ENCODE data around the gene IRGM.
"Not testable (repeated sequence)": the region's sequence is repeated elsewhere in the genome, so short reads cannot be mapped to it uniquely, and the experiment has no call there.

IRGM gene

GRCh38 chr5:150846308-150846653 lies at the start of gene IRGM:
TSS of gene IRGM (plus strand) at chr5:150846521. CDS start at chr5:150848124, 1,603 bp downstream.
- DNase-seq: not testable (repeated sequence)

DNA sequence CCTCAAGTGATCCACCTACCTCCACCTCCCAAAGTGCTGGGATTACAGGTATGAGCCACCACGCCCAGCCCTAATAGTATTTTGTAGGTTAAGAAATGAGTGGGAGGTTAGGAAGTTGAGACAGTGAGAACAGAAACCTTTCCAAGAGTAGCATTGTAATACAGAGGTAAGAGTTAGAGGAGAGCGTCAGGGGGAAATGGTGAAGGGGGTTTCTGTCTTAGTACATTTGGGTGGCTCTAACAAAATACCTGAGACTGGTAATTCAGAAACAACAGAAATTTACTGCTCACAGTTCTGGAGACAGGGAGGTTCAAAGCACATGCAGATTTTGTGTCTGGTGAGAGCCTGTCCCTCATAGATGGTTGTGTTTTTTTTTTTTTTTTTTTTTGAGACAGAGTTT lies 48.9 kb upstream of the IRGM start:
- no peak for DNase-seq

DNA sequence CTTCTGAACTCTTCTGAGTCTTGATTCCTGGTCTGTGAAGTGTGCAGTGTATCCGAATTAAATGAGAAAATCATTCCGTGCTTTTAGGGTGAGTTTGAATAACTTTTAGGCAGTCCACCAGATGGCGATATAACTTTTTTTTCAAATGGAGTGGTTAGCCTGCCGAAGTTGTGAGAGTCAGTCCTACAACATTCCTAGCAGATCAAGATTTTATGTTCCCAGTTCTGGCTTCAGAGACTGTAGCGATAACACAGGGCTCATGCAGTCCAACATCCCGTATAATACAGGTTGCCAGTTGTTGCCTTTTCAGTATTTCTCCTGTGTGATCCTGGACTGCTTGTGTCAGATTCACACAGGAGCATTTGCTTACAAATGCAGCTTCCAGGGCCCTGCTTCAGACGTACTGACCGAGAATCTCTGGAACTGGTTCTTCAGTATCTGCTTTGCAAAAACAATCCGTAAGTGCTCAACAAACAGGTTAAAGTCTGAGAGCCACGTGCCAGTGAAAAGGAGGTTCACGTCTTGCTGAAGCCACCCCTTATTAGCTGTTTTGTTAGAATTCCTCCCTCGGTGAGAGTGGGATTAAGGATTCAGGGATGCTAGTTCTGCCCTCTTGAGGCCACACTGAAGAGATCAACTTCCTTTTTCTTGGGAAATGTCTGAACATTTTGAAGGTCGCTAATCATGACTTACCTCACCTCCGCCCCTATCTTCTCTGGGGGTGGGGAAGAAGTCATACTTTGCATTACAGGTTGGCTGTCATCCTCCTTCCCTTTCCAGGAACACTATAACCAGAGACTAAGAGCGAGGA lies 45.0 kb upstream of the IRGM start:
- DNase-seq: no peak

- DNase-seq: no peak
These were observed 41.9 kb upstream of the IRGM start for GRCh38 chr5:150804388-150804787.

DNA sequence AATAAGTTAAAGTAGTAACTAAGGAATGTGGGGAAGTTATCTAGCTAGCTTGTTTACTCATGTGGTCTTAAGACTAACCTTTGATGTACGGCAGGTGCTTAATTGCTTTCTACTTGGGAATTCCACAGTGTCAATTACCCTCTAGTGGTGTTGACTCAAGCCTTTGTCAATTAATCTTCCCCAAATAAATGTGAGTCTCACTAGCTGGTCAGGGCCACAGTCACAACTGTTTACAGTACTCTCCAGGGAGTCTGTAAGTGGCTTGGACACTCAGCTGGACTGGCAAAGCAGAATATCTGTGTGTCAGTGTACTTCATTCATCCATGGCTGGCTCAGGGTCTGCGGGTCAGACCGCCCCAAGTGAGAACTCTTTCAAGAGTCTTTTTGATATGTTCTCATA lies 37.0 kb upstream of the IRGM start:
- no peak for DNase-seq

GRCh38 chr5:150815010-150815409 lies 31.3 kb upstream of the IRGM start:
- DNase-seq: no peak

- DNase-seq: no peak
These were observed 29.4 kb upstream of the IRGM start for GRCh38 chr5:150816946-150817345.

DNA sequence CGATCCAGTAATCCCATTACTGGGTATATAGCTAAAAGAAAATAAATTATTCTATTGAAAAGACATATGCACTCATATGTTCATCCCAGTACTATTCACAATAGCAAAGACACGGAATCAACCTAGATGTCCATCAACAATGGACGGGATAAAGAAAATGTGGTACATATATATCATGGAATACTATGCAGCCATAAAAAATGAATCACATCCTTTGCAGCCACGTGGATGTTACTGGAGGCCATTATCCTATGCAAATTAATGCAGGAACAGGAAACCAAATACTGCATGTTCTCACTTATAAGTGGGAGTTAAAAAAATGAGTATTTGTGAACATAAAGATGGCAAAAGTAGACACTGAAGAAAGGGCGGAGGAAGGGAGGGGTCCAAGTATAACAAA lies 16.6 kb upstream of the IRGM start:
- no peak for DNase-seq

DNA sequence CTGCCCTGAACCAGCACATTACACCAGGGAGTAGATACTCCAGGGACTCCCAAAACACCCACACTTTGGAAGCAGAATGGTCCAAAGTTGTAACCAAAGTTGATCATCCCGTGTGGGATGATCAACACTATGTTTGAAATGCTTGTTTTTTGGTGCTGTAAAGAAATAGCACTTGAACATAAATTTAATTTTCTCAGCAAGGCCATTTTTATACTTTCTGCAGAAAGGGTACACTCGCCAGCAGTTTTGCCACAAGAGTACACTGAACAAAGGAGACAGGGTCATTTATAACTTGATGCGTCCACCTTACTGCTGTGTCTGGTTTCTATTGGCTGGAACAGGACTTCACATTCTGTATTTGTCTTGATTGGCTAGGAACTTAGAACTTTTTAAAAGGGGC lies 14.5 kb upstream of the IRGM start:
- not testable (repeated sequence) for DNase-seq

- DNase-seq: no peak
These were observed 10.3 kb upstream of the IRGM start for GRCh38 chr5:150836064-150836463.

DNA sequence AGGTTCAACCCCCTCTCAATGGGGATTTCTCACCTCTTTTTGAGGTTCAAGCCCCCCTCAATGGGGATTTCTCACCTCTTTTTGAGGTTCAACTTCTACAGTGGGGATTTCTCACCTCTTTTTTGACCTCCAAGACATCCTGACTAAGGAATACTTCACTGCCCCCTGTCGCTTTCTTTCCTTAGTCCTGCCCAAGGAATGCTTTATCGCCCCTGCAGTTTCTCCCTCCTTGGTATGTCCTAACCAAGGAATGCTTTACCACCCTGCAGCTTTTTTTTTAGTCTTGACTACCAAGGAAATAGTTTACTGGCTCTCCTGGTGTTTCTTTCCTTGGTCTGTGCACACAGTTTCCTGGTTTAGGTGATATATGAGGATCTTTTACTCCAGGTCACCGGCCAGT lies 9.6 kb upstream of the IRGM start:
- no peak for DNase-seq

- not testable (repeated sequence) for DNase-seq
These were observed 999 bp upstream of the IRGM start for GRCh38 chr5:150845185-150845859.

DNA sequence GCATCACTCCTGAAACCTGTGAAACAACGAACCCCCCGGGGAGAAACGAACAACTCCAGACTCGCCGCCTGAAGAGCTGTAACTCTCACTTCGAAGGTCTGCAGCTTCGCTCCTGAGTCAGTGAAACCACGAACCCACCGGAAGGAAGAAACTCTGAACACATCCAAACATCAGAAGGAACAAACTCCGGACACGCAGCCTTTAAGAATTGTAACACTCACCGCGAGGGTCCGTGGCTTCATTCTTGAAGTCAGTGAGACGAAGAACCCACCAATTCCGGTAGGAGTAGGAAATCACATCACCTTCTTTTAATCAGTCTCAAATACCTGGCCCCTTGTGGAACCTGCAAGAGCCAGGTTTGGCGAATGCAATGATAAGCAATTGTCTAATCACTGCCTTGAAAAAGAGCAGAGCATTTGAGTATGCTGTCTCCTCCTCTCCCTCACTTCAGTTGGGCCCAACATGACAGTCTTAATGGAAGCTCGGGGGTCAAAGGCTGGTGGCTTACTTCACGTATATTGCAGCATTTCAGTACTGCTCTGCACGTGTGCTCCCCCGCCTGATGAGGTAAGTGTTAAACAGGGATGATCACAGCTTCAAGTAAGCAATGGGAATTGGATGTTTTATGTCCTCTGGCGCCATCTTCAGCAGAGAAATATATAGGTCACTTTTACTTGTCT lies 473 bp downstream of the IRGM start:
- DNase-seq: peak; percentile 74

GRCh38 chr5:150847334-150847695 lies 994 bp downstream of the IRGM start:
- DNase-seq: no peak

DNA sequence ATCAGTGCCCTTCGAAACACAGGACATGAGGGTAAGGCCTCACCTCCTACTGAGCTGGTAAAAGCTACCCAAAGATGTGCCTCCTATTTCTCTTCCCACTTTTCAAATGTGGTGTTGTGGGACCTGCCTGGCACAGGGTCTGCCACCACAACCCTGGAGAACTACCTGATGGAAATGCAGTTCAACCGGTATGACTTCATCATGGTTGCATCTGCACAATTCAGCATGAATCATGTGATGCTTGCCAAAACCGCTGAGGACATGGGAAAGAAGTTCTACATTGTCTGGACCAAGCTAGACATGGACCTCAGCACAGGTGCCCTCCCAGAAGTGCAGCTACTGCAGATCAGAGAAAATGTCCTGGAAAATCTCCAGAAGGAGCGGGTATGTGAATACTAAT lies 1.9 kb downstream of the IRGM start:
- no peak for DNase-seq

GRCh38 chr5:150851039-150851438 lies 4.7 kb downstream of the IRGM start:
- DNase-seq: no peak

DNA sequence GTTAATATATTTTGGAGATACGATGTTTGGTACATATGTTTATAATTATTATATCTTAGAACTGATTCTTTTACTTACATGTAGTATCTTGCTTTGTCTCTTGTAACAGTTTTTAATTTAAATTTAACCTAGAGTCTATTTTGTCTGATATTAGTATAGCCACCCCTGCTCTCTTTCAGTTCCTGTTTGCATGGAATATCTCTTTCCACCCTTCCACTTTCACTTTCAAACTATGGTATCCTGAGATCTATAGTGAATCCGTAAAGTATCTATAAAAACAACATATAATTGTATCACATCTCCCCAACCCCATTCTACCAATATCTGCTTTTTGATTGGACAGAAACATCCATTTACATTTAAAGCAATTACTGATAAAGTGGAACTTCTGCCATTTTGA lies 7.2 kb downstream of the IRGM start:
- no peak for DNase-seq

DNA sequence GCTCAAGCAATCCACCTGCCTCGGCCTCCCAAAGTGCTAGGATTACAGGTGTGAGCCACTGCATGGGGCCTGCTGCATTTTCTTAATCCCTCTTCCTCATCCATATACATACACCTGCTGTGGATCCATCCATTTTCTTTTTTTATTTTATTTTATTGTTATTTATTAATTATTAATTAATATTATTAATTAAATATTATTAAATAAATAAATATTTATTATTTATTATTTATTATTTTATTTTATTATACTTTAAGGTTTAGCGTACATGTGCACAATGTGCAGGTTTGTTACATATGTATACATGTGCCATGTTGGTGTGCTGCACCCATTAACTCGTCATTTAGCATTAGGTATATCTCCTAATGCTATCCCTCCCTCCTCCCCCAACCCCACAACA lies 10.4 kb downstream of the IRGM start:
- not testable (repeated sequence) for DNase-seq

DNA sequence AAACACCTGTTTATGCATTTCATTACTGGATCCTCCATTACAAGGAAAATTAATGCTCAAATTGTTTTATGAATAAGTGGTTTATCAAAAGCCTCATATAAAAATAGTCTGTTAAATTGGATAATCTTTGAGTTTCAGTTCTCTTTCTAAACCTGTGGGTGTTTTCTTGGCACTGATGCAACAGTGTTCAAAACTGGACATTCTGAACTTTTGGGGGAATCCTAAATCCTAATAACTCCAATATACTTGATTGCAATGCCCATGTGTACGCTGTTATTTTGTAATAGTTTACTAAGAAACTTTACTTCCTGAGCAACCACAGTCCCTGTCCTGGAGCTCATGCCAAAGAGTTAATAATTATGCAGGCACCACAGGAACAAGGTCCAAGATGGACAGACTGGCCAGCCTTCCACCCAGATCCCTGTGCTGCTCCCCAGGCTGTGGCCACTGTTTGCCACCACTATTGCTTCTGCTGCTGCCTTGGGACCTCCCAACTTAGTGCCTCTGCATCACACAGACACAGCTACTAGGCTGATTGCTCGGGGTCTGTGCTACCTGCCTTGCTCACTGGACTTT lies 14.0 kb downstream of the IRGM start:
- DNase-seq: no peak

GRCh38 chr5:150862070-150862469 lies 15.7 kb downstream of the IRGM start:
- no peak for DNase-seq

DNA sequence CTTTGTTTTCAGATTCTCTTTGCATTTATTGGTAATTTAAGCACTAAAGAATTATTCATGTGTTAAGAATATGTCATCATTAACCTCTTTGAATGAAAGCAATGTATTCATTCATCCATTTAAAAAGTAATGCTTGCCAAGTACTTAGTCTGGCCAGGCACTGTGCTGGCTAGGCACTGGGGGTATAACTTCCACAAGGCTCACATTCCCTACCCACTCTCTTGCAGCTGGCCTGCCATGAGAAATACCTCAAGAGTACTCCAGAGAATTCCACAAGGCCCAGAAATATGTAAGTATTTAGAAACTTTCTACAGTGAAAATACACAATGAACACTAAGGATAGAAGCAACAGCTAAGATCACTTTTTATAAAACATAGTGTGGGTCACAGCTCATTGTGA lies 33.0 kb downstream of the IRGM start:
- no peak for DNase-seq

DNA sequence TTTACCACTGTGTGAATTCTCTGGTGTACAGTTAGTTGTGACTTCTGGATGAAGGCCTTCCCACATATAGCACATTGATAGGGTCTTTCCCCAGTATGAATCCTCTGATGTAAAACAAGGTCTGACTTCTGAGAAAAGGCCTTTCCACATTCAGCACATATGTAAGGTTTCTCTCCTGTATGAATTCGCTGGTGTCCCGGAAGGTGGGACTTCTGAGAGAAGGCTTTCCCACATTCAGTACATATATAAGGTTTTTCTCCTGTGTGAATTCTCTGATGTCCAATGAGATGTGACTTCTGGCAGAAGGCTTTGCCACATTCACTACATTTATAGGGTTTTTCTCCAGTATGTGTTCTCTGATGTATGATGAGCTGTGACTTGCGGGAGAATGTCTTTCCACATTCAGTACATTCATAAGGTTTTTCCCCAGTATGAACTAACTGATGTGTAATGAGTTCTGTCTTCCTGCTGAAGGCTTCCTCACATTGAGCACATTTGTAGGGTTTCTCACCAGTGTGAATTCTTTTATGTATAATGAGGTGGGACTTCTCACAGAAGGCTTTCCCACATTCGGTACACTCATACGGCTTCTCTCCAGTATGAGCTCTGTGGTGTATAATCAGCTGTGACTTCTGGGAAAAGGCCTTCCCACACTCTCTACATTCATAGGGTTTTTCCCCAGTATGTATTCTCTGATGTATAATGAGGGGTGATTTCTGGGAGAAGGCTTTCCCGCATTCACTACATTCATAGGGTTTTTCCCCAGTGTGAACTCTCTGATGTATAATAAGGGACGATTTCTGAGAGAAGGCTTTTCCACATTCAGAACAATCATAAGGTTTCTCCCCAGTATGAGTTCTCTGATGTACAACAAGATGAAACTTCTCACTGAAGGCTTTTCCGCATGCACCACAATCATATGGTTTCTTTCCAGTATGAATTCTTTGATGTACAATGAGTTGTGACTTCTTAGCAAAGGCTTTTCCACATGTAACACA lies 49.4 kb downstream of the IRGM start:
- DNase-seq: no peak

Data from activated CD8-positive, alpha-beta memory T cell treated with anti-CD3 and anti-CD28 coated beads, Interleukin-2, amount 50 U/mL, for 48 hours (primary cell).